IMR-90 (cell line): Measurements from ENCODE around the gene NECAB2. TPM values are rescaled to one million over a fixed set of nuclear protein-coding genes. Genes with fewer than 3 reads are reported as not detected.

Experiments used
- ATAC-seq: fragments of 200-7000 bp; cut with Tn5 transposase; 2 replicates; pipeline ENCODE4 v1.9.1; 2020; ENCODE audit warnings: low read depth, mild to moderate bottlenecking, moderate library complexity
- BruUV-seq: library from RNA; stranded (reverse); fragments of 400-500 nt; replicated peaks from 2 replicates; lab custom pipeline; 2021; lab: Mats Ljungman, UMichigan
- CTCF ChIA-PET: fragments of 300-600 bp; formaldehyde crosslinking; extraction: SDS; loops from one replicate; lab custom pipeline; 2021; ENCODE audit warnings: antibody characterized with exemption; lab: Yijun Ruan, JAX
- POLR2A ChIA-PET: fragments of 300-600 bp; sonication (Branson Sonifier 250); formaldehyde crosslinking; loops from one replicate; lab custom pipeline; 2022; ENCODE audit warnings: antibody characterized with exemption; ENCODE audit not compliant: unreplicated experiment; lab: Charles Lee
- DNase-seq: peaks from one replicate; pipeline ENCODE4 v3.0.0; 2013
- H2AFZ ChIP-seq: replicated peaks from 2 replicates; pipeline ENCODE3; 2013; ENCODE audit warnings: low read length, mild to moderate bottlenecking; ENCODE audit not compliant: poor library complexity
- H2AK5ac ChIP-seq: 2 replicates; pipeline ENCODE4 v1.6.1; 2013; ENCODE audit warnings: low read depth, low read length, inconsistent platforms
- H2AK9ac ChIP-seq: replicated peaks from 2 replicates; pipeline ENCODE3; 2013; ENCODE audit warnings: mild to moderate bottlenecking, low read depth, low read length, moderate library complexity; ENCODE audit not compliant: poor library complexity
- H2BK120ac ChIP-seq: 2 replicates; pipeline ENCODE4 v1.6.1; 2013; ENCODE audit warnings: low read depth, low read length, inconsistent platforms
- H2BK15ac ChIP-seq: 3 replicates; pipeline ENCODE4 v1.6.1; 2013; ENCODE audit warnings: low read depth, low read length, inconsistent platforms
- H2BK20ac ChIP-seq: 2 replicates; pipeline ENCODE4 v1.6.1; 2013; ENCODE audit warnings: low read depth, mild to moderate bottlenecking, inconsistent platforms, low read length, moderate library complexity
- H2BK5ac ChIP-seq: 2 replicates; pipeline ENCODE4 v1.6.1; 2013; ENCODE audit warnings: mild to moderate bottlenecking, low read depth, low read length, inconsistent platforms; ENCODE audit not compliant: poor library complexity, severe bottlenecking
- H3K14ac ChIP-seq: replicated peaks from 2 replicates; pipeline ENCODE4 v1.6.1; 2013; ENCODE audit warnings: low read depth, low read length, inconsistent platforms
- H3K18ac ChIP-seq: 2 replicates; pipeline ENCODE4 v1.6.1; 2013; ENCODE audit warnings: low read depth, low read length, control low read depth
- H3K23ac ChIP-seq: 2 replicates; pipeline ENCODE4 v1.6.1; 2013; ENCODE audit warnings: low read depth, low read length, inconsistent platforms
- H3K27ac ChIP-seq: 2 replicates; pipeline ENCODE4 v1.5.1; 2013; ENCODE audit warnings: mild to moderate bottlenecking, control low read depth, low read length; ENCODE audit not compliant: insufficient read depth
- H3K27me3 ChIP-seq: 2 replicates; pipeline ENCODE4 v1.6.1; 2013; ENCODE audit warnings: low read length; ENCODE audit not compliant: control insufficient read depth, insufficient read depth
- H3K36me3 ChIP-seq: 2 replicates; pipeline ENCODE4 v1.6.1; 2013; ENCODE audit warnings: low read length, mixed read lengths; ENCODE audit not compliant: control insufficient read depth, insufficient read depth
- H3K4ac ChIP-seq: 2 replicates; pipeline ENCODE4 v1.6.1; 2013; ENCODE audit warnings: low read depth, low read length, inconsistent platforms
- H3K4me1 ChIP-seq: 2 replicates; pipeline ENCODE4 v1.6.1; 2013; ENCODE audit warnings: low read length, mixed read lengths; ENCODE audit not compliant: control insufficient read depth, insufficient read depth
- H3K4me2 ChIP-seq: 2 replicates; pipeline ENCODE4 v1.6.1; 2013; ENCODE audit warnings: low read depth, mild to moderate bottlenecking, control low read depth, low read length, moderate library complexity
- H3K4me3 ChIP-seq: 2 replicates; pipeline ENCODE4 v1.5.1; 2013; ENCODE audit warnings: low read depth, mild to moderate bottlenecking, control low read depth, low read length, moderate library complexity; ENCODE audit not compliant: insufficient read depth
- H3K56ac ChIP-seq: 2 replicates; pipeline ENCODE4 v1.6.1; 2013; ENCODE audit warnings: low read length, inconsistent platforms; ENCODE audit not compliant: insufficient read depth; ENCODE audit errors: extremely low read depth
- H3K79me1 ChIP-seq, 2 experiments: 2 replicates each; pipeline ENCODE4 v1.6.1; 2013; ENCODE audit warnings: low read length in 2 of 2, inconsistent platforms in 1 of 2, low read depth in 1 of 2
- H3K9ac ChIP-seq: 2 replicates; pipeline ENCODE4 v1.6.1; 2013; ENCODE audit warnings: low read depth, low read length, control low read depth
- H3K9me1 ChIP-seq: 2 replicates; pipeline ENCODE4 v1.6.1; 2013; ENCODE audit warnings: low read length, inconsistent platforms; ENCODE audit not compliant: insufficient read depth
- H3K9me3 ChIP-seq: 2 replicates; pipeline ENCODE4 v1.6.1; 2013; ENCODE audit warnings: low read length; ENCODE audit not compliant: control insufficient read depth, insufficient read depth
- H4K20me1 ChIP-seq: 2 replicates; pipeline ENCODE4 v1.6.1; 2013; ENCODE audit warnings: low read length, inconsistent platforms; ENCODE audit not compliant: insufficient read depth
- H4K5ac ChIP-seq: 2 replicates; pipeline ENCODE4 v1.6.1; 2013; ENCODE audit warnings: mild to moderate bottlenecking, low read depth, low read length, control low read depth
- H4K8ac ChIP-seq, 2 experiments: 2 replicates each; pipeline ENCODE4 v1.6.1; 2013; ENCODE audit warnings: low read depth in 2 of 2, low read length in 2 of 2, control low read depth in 1 of 2, inconsistent platforms in 1 of 2
- H4K91ac ChIP-seq: 2 replicates; pipeline ENCODE4 v1.6.1; 2013; ENCODE audit warnings: low read depth, low read length, inconsistent platforms; ENCODE audit not compliant: insufficient read depth
- BHLHE40 ChIP-seq: fragments of 150-350 bp; IDR thresholded peaks from 2 replicates; pipeline ENCODE4 v1.6.1; 2016; ENCODE audit warnings: mild to moderate bottlenecking, low read depth, low read length
- CEBPB ChIP-seq: IDR thresholded peaks from 2 replicates; pipeline ENCODE4 v1.6.1; 2012; ENCODE audit warnings: low read depth, low read length, improper control_type of control experiment
- CHD1 ChIP-seq: IDR thresholded peaks from 2 replicates; pipeline ENCODE4 v1.6.1; 2012; ENCODE audit warnings: low read depth, low read length, improper control_type of control experiment
- FOS ChIP-seq: fragments of 150-350 bp; IDR thresholded peaks from 2 replicates; pipeline ENCODE4 v1.6.1; 2016; ENCODE audit warnings: low read depth, low read length
- MAFK ChIP-seq: IDR thresholded peaks from 2 replicates; pipeline ENCODE4 v1.6.1; 2012; ENCODE audit warnings: low read depth, low read length, improper control_type of control experiment
- MAZ ChIP-seq: IDR thresholded peaks from 2 replicates; pipeline ENCODE4 v1.6.1; 2012; ENCODE audit warnings: low read depth, mild to moderate bottlenecking, low read length, improper control_type of control experiment, moderate library complexity, borderline replicate concordance
- MXI1 ChIP-seq: IDR thresholded peaks from 2 replicates; pipeline ENCODE4 v1.6.1; 2012; ENCODE audit warnings: low read depth, mild to moderate bottlenecking, low read length, moderate library complexity, borderline replicate concordance
- NFE2L2 ChIP-seq: fragments of 150-350 bp; IDR thresholded peaks from 2 replicates; pipeline ENCODE4 v1.6.1; 2016; ENCODE audit warnings: low read depth, mild to moderate bottlenecking, low read length
- POLR2A ChIP-seq: IDR thresholded peaks from 2 replicates; pipeline ENCODE4 v1.6.1; 2012; ENCODE audit warnings: mild to moderate bottlenecking, low read depth, low read length
- RAD21 ChIP-seq: IDR thresholded peaks from 2 replicates; pipeline ENCODE4 v1.6.1; 2012; ENCODE audit warnings: low read length, improper control_type of control experiment
- RCOR1 ChIP-seq: IDR thresholded peaks from 2 replicates; pipeline ENCODE4 v1.6.1; 2012; ENCODE audit warnings: mild to moderate bottlenecking, low read length, improper control_type of control experiment; ENCODE audit not compliant: insufficient replicate concordance
- SMC3 ChIP-seq: fragments of 150-350 bp; IDR thresholded peaks from 2 replicates; pipeline ENCODE4 v1.6.1; 2016; ENCODE audit warnings: low read depth, mild to moderate bottlenecking, antibody characterized with exemption, low read length, moderate library complexity
- WGBS, 2 experiments: methylation state at CpG; one replicate each; pipeline versions ENCODE4 v1.1.5 to v1.1.7; 2013; ENCODE audit warnings: missing lambda C conversion rate in 2 of 2; ENCODE audit not compliant: insufficient read length in 1 of 2; ENCODE audit errors: extremely low coverage in 2 of 2; 5-methylcytosine and 5-hydroxymethylcytosine counted together
- dilution Hi-C: fragments of 300-500 bp; cut with HindIII; formaldehyde crosslinking; loops from one replicate; pipeline ENCODE4 v1.14.3; 2018; ENCODE audit warnings: low sequenced_read_pairs; ENCODE audit not compliant: unreplicated experiment
- in situ Hi-C: fragments of 300-500 bp; cut with MboI; formaldehyde crosslinking; loops from 3 replicates; pipeline ENCODE4 v1.14.3; 2019; ENCODE audit warnings: low sequenced_read_pairs, inconsistent platforms, mixed read lengths
- intact Hi-C: fragments of 100-400 bp; cut with micrococcal nuclease; formaldehyde crosslinking; loops from 2 replicates; pipeline ENCODE4 v1.10.0; 2022
- polyA plus RNA-seq, 3 experiments: library from polyadenylated mRNA; depleted of rRNA; stranded (reverse); fragments of >200 nt; gene quantifications; 2 replicates each; pipeline ENCODE4 v1.2.3, GENCODE V29; 2012; ENCODE audit warnings: low replicate concordance in 1 of 3
- total RNA-seq: library from RNA; depleted of rRNA; stranded (reverse); fragments of >200 nt; gene quantifications from 2 replicates; pipeline ENCODE4 v1.2.3, GENCODE V29; 2012
- TF ChIP-seq, protein P1 (sequence below): fragments of 150-350 bp; IDR thresholded peaks from 2 replicates; pipeline ENCODE4 v1.6.1; 2016; ENCODE audit warnings: low read depth, mild to moderate bottlenecking, low read length, moderate library complexity, borderline replicate concordance
- TF ChIP-seq, protein P2 (sequence below): conservative IDR thresholded peaks from 2 replicates; pipeline ENCODE4 v1.5.1; 2012; ENCODE audit warnings: mild to moderate bottlenecking, low read depth, low read length, improper control_type of control experiment
- TF ChIP-seq, protein P3 (sequence below): fragments of 150-350 bp; IDR thresholded peaks from 2 replicates; pipeline ENCODE4 v1.6.1; 2017; ENCODE audit warnings: mild to moderate bottlenecking, antibody characterized with exemption, low read length, low read depth

The NECAB2 gene
- total and polyA plus RNA-seq, 2 of the 4 experiments (the other 2 are of a cell fraction): 0.27 TPM; not detected in 1

DNA sequence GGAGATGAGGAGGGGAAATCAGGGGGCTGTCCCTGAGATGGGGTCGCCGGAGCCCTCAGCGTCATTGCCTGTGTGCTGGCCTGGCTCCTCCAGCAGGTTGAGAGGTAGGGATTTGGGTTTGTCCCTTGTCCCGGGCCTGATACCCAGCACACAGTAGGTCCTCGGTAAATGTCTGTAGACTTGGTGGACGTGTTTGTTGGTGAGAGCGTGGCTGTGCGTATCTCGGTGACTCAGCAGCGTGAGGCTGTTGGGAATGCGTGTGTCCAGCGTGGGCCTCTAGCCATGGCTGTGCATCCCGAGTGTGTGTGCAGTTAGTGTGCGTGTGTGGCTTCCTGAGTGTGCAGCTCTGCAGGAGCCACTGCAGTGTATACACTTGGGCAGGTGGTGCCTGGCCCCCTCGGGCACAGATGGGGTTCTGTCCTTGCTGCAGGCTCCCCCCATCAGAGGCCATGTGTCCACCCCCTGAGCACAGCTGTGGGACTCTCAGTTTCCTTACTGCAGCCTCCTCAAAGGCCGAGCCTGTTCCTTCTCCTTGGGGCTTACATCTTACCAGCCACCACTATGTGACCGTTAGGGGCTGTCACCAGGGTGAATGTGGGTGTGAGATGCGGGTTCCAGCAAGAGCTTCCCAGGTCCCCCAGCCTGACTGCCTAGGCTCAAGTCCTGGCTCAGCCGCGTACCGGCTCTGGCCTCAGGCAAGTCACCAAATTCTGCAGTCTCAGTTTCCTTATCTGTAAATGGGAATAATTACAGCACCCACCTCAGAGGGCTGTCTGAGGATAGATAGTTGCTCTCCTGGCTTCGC lies 5.7 kb downstream of the NECAB2 start:
- in situ Hi-C loops: loop anchor here (25.0 kb wide), 1 partner anchor 514 kb away; no protein-coding TSS in a partner anchor
- no peaks in the 10 kb centered on the region for H3K36me3 ChIP-seq
- no peak for DNase-seq
- H3K4ac ChIP-seq: no peak overlapping the region
- H4K91ac ChIP-seq: no peak overlapping the region
- no peak for ATAC-seq
- no TSS peak for BruUV-seq
- no peaks in the 10 kb centered on the region for H3K79me1 ChIP-seq
- no peak overlapping the region for H2BK120ac ChIP-seq
- H3K9me1 ChIP-seq: no peaks in the 10 kb centered on the region
- H3K27me3 ChIP-seq: peaks cover 44% of the 10 kb centered on the region
- intact Hi-C loops: no loop called here
- H4K20me1 ChIP-seq: no peaks in the 10 kb centered on the region; the same call in 1 of the 2 replicates
- dilution Hi-C loops: no loop called here
- no peak overlapping the region for H2AK5ac ChIP-seq
- H2AFZ ChIP-seq: no peak overlapping the region
- POLR2A ChIA-PET: no interaction called here
- no peak overlapping the region for H3K4me2 ChIP-seq
- CTCF ChIA-PET: no interaction called here
- H3K56ac ChIP-seq: no peak overlapping the region
- H3K14ac ChIP-seq: no peak overlapping the region
- H2AK9ac ChIP-seq: no peak overlapping the region
- no peak overlapping the region for H2BK20ac ChIP-seq
- H3K9me3 ChIP-seq: peaks cover 10% of the 10 kb centered on the region
- no peaks in the 10 kb centered on the region for H3K4me1 ChIP-seq
- H2BK15ac ChIP-seq: no peak overlapping the region
- no peak overlapping the region for H3K27ac ChIP-seq
- WGBS, 2 experiments: no CpG with 5 or more reads among the region's 22 CpGs
- no peak overlapping the region for H3K23ac ChIP-seq
- H3K18ac ChIP-seq: no peak overlapping the region
- H4K8ac ChIP-seq: no peak overlapping the region
- no peak overlapping the region for H3K9ac ChIP-seq
- H2BK5ac ChIP-seq: no peak overlapping the region
- no peak overlapping the region for H3K4me3 ChIP-seq
- no peak overlapping the region for H4K5ac ChIP-seq
- TF ChIP-seq BHLHE40 (no peak), MAFK (no peak), MXI1 (no peak), NFE2L2 (no peak), RCOR1 (no peak), POLR2A (no peak), MAZ (no peak), CHD1 (no peak), RAD21 (no peak), CEBPB (no peak), SMC3 (no peak), FOS (no peak)
- TF ChIP-seq, protein P1, sequence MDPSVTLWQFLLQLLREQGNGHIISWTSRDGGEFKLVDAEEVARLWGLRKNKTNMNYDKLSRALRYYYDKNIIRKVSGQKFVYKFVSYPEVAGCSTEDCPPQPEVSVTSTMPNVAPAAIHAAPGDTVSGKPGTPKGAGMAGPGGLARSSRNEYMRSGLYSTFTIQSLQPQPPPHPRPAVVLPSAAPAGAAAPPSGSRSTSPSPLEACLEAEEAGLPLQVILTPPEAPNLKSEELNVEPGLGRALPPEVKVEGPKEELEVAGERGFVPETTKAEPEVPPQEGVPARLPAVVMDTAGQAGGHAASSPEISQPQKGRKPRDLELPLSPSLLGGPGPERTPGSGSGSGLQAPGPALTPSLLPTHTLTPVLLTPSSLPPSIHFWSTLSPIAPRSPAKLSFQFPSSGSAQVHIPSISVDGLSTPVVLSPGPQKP: no peak
- TF ChIP-seq, protein P2, sequence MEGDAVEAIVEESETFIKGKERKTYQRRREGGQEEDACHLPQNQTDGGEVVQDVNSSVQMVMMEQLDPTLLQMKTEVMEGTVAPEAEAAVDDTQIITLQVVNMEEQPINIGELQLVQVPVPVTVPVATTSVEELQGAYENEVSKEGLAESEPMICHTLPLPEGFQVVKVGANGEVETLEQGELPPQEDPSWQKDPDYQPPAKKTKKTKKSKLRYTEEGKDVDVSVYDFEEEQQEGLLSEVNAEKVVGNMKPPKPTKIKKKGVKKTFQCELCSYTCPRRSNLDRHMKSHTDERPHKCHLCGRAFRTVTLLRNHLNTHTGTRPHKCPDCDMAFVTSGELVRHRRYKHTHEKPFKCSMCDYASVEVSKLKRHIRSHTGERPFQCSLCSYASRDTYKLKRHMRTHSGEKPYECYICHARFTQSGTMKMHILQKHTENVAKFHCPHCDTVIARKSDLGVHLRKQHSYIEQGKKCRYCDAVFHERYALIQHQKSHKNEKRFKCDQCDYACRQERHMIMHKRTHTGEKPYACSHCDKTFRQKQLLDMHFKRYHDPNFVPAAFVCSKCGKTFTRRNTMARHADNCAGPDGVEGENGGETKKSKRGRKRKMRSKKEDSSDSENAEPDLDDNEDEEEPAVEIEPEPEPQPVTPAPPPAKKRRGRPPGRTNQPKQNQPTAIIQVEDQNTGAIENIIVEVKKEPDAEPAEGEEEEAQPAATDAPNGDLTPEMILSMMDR: no peak
- TF ChIP-seq, protein P3, sequence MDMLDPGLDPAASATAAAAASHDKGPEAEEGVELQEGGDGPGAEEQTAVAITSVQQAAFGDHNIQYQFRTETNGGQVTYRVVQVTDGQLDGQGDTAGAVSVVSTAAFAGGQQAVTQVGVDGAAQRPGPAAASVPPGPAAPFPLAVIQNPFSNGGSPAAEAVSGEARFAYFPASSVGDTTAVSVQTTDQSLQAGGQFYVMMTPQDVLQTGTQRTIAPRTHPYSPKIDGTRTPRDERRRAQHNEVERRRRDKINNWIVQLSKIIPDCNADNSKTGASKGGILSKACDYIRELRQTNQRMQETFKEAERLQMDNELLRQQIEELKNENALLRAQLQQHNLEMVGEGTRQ: no peak
